GM12878 (cell line): ENCODE measurements around the gene TXN2.

ENCODE experiments used
- BACH1 ChIP-seq: fragments of 450-650 bp; IDR thresholded peaks from 2 replicates; pipeline ENCODE4 v1.6.1; 2017; ENCODE audit warnings: mild to moderate bottlenecking, borderline replicate concordance
- LARP7 ChIP-seq: fragments of 450-650 bp; IDR thresholded peaks from 2 replicates; pipeline ENCODE4 v1.6.1; 2017; ENCODE audit warnings: mild to moderate bottlenecking
- NR2F1 ChIP-seq: fragments of 450-650 bp; conservative IDR thresholded peaks from 2 replicates; pipeline ENCODE4 v1.6.1; 2017; ENCODE audit warnings: mild to moderate bottlenecking
- POLR2AphosphoS2 ChIP-seq: IDR thresholded peaks from 2 replicates; pipeline ENCODE4 v1.6.1; 2011; ENCODE audit warnings: low read depth, mild to moderate bottlenecking, low read length, improper control_type of control experiment, moderate library complexity
- SUZ12 ChIP-seq: fragments of 200-600 bp; sonication (generic); IDR thresholded peaks from one replicate; pipeline ENCODE4 v1.6.1; 2018; ENCODE audit warnings: antibody characterized with exemption, mild to moderate bottlenecking; ENCODE audit not compliant: unreplicated experiment
- TARDBP ChIP-seq: IDR thresholded peaks from 2 replicates; pipeline ENCODE4 v1.6.1; 2016; ENCODE audit warnings: borderline replicate concordance
- TF ChIP-seq, protein P1 (sequence below), 3 experiments: IDR thresholded peaks in 2 of 3; conservative IDR thresholded peaks in 1 of 3; 2 replicates each; pipeline ENCODE4 v1.5.1; 2011; ENCODE audit warnings: low read depth in 3 of 3, low read length in 3 of 3, mild to moderate bottlenecking in 3 of 3, control low read depth in 2 of 3, moderate library complexity in 2 of 3, inconsistent platforms in 1 of 3, mixed read lengths in 1 of 3; ENCODE audit not compliant: control insufficient read depth in 2 of 3, insufficient read depth in 1 of 3; ENCODE audit errors: extremely low read depth in 1 of 3

GRCh38 chr22:36435516-36436415 is 45.7 kb downstream of the TXN2 start:
- no peak for TF ChIP-seq LARP7
- no peak; the same call in 1 of the 2 replicates for TF ChIP-seq NR2F1
- no peak for TF ChIP-seq BACH1
- TF ChIP-seq SUZ12 = no peak
- no peak for TF ChIP-seq TARDBP
- no peak for TF ChIP-seq POLR2AphosphoS2
- TF ChIP-seq, protein P1, sequence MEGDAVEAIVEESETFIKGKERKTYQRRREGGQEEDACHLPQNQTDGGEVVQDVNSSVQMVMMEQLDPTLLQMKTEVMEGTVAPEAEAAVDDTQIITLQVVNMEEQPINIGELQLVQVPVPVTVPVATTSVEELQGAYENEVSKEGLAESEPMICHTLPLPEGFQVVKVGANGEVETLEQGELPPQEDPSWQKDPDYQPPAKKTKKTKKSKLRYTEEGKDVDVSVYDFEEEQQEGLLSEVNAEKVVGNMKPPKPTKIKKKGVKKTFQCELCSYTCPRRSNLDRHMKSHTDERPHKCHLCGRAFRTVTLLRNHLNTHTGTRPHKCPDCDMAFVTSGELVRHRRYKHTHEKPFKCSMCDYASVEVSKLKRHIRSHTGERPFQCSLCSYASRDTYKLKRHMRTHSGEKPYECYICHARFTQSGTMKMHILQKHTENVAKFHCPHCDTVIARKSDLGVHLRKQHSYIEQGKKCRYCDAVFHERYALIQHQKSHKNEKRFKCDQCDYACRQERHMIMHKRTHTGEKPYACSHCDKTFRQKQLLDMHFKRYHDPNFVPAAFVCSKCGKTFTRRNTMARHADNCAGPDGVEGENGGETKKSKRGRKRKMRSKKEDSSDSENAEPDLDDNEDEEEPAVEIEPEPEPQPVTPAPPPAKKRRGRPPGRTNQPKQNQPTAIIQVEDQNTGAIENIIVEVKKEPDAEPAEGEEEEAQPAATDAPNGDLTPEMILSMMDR (IDR thresholded peaks at IDR 0.05 in 2 of 3, conservative IDR thresholded peaks at IDR 0.05 in 1 of 3; ENCODE audit: control insufficient read depth in 2 of 3, extremely low read depth in 1 of 3, insufficient read depth in 1 of 3, low read depth in 3 of 3, low read length in 3 of 3) = no peak
